NCI-H146 (cell line): Measurements from ENCODE around the gene MCC.
"Not testable (repeated sequence)": the region's sequence is repeated elsewhere in the genome, so short reads cannot be mapped to it uniquely, and the experiment has no call there.

Experiments
- DNase-seq: peaks from one replicate; lab custom pipeline; 2025; lab: John Stamatoyannopoulos, UW

Gene MCC

DNA sequence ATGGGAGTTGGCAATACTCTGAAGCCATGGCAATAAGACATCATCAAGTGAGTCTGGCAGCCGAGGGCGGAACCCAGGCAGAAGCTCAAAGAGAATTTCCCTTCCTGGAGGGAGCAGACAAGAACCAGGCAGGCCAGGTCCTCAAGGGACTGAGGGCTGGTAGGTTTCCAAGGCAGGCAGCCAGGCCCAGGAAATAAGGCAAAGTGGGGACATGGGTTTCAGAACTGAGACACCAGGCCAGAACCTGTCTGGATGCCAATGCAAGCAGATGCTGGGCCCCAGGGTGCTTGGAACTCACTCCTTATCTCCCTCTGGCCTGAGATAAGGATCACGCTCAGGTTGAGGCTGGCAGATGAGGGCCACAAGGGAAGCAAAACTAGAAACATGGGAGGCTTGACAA is 62.3 kb downstream of the MCC start:
- no peak for DNase-seq

DNA sequence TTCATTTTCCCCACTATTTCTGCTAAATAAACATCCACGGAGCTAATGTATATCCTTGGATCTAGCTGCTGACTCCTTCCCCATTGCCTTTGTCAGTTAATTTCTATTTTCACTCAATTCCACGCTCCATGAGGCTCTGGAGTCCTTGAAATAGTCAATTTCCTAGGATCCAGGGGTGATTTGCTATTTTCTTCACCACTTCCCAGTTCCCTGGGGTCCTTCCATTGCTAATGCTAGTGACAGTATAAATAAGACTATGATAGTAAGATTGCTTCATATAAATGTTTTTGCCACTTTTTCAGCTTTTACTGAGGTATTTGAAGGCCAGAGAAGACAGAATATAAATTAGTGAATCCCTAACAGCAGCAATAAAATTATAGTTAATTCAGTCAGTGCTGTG is 66.6 kb downstream of the MCC start:
- no peak for DNase-seq

DNA sequence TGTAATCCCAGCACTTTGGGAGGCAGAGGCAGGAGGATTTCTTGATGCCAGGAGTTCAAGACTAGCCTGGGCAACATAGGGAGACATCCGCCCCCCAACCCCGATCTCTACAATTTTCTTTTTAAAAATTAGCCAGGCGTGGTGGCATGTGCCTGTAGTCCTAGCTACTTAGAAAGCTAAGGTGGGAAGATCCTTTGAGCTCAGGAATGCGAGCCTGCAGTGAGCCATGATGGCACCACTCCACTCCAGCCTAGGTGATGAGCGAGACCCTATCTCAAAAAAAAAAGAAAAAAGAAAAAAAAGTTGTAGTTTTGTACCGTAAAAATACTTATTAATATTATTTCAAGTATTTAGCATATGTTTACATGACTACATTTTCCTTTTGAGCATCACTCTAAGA is 82.7 kb downstream of the MCC start:
- no peak for DNase-seq

DNA sequence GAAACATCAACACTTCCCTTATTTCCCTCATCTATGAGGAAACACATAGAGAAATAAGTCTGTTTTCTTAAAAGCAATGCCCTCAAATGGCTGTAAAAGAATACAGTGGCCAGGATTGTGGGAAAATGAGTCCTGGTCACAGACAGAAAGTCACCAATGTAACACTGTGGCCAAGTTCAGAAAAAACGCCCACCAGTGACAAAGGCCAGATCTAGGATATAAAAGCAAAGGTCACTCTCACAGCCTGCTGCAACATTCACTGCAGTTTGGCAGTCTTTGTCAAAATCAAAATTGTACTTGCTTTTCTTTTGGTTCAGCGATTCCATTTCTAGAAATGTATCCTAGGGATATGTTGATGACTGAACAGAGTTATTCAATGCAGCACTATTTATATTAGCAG is 84.0 kb downstream of the MCC start:
- DNase-seq = no peak

DNA sequence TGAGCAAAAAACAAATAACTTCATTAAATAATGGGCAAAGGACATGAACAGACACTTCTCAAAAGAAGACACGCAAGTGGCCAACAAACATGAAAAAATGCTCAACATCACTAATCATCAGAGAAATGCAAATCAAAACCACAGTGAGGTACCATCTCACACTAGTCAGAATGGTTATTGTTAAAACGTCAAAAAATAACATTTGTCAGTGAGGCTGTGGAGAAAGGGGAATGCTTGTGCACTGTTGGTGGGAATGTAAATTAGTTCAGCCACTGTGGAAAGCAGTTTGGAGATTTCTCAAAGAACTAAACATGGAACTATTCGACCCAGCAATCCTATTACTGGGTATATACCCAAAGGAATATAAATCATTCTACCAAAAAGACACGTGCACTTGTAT is 90.3 kb downstream of the MCC start:
- DNase-seq = not testable (repeated sequence)

DNA sequence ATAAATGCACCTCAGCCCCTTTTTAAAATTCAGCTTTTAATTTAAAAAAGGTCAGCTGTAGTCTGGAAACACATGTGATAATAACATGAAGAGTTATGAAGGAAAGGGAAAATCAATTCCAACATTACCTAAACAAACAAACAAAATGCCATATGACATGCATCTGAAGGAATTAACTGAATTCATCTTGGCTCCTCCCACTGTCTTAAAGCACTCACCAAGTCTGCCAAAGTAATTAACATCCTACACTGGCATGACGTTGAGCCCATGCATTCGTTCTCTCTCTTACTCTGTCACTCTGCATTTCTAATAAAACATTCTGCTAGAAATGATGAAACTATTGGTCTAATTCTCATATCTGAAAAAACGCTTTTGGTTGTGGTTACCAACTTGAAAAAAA is 91.2 kb downstream of the MCC start:
- DNase-seq = no peak

DNA sequence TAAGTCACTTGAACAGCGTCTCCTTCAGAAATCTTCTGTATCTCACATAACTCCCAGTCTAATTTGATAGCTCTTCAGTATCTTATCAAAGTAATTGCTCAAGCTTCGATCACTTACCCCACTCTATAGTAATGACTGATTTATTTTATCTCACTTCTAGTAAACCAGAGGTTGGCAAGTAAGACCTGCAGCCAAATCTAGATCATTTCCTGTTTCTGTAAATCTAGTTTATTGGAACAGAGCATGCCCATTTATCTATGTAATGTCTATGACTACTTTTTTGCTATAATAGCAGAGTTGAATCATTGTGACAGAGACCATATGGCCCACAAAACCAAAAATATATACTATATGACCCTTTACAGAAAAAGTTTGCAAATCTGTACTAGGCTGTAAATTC is 93.6 kb downstream of the MCC start:
- no peak for DNase-seq

DNA sequence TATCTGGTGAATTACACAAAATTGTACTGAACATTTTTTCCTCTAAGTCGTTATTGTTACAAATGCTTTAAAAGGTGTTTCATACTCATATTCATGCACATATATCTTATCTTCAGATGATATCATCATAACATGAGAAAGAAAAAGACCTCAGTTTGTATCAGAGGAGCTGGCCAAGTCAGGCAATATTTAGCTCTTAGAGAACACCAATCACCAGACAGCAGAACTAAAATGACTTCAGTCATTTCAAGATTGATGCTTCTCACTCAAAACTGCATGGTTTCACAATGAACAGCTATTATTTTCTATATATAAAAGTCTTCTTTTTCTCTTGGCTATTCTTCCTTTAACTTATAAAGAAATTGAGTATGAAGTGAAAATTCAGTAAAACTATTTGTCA is 98.0 kb downstream of the MCC start:
- no peak for DNase-seq

DNA sequence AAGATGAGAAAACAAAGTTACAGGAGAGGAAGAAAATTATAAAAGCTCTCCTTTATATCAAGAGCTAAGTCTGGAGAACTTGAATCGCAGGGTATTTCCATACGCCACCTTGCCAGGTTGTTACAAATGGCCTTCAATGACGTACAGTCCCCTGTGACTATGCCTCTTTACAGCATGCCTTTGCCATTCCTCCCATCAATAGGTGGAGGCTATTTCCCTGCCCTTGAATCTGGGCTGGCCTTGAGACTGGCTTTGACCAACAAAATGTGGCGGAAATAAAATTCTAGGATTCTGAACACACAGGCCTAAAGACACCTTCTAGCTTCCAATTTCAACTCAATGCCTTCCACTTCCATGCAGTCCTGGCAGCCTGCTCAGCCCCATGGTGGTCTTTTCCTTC is 99.1 kb downstream of the MCC start:
- no peak for DNase-seq

DNA sequence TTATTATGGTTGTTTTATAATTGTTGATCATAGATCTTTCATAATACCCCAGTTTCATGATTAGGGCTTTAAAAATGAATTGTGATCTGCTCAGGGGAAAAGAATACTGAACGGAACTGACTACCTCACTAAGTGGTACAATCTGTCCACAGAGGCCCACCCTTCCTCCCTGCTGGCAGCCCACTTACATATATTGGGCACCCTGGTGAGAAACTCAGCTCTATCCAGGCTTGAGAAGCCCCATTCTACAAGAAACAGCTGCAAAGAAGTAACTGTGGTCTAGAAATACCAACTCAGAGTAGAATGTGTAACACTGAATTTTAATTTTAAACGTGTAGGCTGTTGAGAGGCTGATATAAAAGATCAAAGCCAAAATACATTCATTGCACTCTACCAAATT is 100.4 kb downstream of the MCC start:
- DNase-seq = no peak

DNA sequence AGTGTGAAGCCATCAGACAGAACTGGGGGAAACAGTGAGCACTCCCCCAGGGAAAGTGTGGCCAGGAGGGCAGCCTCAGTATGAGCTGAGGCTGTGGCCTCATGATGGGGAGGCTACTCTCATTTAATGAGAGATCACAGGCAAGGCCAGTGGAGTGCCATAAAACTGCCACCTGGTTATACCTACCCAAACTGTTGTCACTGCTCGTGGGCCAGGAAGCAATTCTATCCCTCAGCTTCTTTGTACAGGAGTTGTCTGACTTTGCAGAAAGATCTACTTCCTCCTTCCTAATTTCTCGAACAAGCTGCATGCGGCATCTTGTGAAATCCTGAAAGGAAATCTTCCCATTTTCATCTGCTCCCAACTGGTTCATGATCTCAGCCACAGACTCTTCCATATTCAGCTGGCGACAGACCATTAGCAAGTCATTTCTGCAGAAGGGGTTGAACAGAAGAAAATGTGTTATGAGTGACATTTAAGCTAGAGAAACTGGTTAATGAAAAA is 103.4 kb downstream of the MCC start:
- DNase-seq = no peak

DNA sequence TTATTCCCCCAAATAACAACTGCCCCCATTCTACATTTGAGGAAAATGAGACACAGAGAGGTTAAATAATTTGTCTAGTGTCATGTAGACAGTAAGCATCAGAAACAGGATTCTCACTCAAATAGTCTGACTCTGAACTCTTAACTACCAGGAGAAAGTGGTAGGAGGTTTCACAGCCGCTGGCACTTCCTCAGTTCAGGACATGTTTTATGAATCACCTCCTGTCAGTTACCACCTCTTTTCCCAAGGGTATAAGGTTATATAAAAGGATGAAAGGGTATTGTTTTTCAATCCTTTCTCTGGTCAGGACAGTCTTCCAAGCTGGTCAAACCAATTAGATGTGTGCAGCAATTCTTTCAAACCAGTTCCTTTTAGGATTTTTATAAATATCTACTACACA is 105.5 kb downstream of the MCC start:
- DNase-seq = no peak

DNA sequence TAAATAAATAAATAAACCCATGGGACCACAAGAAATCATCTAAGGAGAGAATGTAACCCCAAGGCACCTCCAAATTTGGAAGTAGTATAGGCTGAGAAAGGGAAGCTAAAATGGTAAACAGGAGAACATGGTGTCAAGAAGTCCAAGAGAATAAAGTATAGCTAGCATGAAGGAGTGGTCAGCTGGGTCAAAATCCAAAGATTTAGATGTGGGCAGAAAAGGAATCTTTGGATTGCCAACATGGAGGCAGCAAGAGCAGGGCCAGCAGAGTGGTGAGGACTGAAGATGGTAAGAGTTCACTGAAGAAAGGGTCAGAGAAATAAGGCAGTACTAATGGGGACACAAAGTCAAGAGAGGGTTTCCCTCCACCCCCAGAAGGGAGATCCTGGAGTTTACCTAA is 106.5 kb downstream of the MCC start:
- no peak for DNase-seq

DNA sequence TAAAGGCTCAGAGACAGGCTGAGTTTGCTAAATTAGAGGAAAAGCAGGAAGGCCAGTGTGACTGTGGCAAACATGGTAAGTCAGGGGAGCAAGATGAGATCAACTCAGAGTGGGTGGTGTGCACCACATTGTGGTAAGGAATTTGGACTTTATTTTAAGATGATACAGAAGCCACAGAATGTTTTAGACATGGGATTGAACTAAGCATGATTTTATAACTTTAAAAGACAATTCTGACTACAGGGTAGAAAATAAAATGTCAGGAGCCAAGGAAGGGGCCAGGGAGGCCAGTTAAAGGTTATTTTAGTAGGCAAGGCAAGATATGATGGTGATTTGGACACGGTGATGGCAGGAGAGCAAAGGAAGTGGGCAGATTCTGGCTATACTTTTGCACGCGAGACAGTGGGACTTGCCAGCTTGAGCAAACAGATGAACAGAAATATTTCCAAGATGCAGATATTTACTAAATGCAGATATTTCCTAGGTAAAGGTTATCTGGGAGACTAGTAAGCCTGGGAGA is 107.4 kb downstream of the MCC start:
- no peak for DNase-seq

DNA sequence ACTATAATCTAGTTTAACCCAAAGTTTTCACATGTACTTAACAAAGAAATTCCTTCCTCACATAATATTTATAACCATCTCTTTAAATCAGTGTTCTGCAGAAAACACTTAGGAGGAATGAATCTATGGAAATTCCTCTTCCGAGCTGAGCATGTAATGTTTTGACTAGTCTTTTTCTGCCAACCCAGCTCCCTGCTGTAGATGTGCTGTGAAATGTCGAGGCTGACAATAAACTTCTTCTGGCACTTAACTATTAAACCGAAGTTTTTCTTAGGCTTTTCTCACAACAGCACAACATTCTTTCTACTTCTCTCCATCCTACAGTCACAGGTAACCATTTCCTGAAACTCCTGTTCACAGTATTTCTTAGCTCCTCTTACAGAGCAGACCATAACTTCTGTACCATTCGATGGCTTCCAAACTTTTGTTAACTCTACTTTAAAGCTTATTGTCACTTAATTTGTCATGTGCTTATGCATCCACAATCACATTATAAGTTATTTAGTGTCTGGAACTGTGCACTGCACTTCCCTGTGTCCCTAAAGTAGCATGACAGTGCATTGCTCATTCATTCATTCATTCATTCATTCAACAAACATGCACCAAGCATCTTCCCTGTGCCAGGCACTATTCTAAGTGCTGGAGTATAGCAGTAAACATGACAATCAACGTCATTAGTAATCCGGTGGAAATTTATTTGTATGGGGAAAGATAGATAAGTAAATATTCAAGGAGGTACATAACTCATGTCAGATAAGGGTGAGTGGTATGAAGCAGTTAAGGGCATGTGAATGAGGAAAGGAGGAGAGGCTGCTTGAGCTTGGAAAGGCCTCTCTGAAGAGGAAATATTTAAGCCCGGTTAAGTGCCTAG is 108.1 kb downstream of the MCC start:
- no peak for DNase-seq

DNA sequence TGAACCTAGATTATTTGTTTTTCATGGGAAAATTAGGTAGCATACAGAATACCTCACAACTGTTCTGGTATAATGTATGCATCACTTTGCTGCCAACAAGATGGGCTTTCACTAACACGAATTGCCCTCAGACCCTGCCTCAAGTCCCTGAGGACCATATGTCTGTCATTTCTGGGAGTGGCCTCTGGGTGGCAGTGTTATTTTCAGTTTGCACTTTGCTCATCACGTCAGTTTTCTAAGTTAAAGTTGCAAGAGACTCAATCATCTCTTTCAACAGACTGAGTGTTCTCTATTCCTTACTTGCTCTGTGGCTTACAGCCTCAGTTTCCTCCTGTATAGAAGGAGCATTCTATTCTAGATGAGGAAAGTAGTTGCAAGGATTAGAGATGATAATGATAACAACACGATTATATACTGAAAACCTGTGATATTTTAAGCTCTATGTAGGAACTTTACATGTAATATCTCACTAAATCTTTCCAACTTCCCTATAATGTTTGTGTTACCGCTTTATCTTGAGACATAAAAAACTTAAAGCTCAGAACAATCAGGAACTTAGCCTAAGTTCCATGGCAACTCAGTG is 109.2 kb downstream of the MCC start:
- DNase-seq = peak; percentile 56

DNA sequence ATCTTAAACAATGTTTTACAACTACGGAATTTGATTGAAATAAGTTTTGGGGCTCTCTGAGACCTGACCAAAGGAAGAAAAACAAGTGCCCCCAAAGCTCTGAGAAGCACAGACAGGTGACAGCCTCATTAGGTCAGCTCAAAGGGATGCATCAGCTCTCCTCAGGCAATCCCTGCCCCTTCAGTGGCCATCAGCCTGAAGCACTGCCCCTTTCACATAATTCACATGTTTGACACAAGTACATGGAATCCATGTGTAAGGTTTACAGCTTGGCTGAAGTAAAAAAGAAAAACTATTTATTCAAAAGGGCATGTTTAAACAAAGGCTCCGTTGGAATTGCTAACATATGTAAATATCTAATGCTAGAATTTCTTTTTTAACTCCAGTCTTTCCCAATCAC is 109.7 kb downstream of the MCC start:
- DNase-seq = no peak

DNA sequence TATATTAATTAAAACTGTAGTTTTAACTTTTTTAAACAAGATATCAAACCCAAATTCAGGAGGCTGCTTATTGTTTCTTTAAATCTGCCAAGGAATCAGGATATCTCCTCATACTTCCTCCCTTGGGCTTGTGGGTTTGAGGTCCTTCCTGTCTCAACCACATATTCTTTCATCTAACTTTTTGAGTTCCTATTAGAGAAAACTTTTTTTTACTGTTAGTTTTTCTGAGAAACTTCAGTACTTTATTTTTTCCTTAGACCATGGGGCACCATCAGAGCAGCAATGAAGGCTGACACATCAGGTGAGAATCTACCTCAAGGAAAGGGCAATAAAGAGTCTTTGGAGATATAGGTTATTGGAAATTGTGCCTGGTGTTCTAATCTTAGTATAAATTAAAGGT is 110.2 kb downstream of the MCC start:
- no peak for DNase-seq

DNA sequence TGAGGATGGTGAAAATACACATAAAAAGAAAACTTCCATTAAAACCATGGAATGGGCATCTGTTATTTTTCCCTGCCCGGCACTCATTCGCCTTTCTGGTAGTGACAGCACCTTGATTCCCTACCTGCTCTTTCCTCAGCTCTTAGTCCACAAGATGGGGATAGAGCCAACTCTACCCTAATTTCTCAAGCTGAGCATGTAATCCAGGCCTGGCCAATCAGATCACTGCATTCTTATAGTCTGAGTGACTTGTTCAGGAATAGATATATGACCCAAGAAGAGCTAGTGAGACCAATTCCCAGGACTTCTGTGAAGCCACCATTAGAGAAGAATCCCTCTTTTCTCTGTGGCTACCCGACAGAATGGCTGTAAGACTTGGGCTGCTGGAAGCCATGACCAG is 111.6 kb downstream of the MCC start:
- no peak for DNase-seq

DNA sequence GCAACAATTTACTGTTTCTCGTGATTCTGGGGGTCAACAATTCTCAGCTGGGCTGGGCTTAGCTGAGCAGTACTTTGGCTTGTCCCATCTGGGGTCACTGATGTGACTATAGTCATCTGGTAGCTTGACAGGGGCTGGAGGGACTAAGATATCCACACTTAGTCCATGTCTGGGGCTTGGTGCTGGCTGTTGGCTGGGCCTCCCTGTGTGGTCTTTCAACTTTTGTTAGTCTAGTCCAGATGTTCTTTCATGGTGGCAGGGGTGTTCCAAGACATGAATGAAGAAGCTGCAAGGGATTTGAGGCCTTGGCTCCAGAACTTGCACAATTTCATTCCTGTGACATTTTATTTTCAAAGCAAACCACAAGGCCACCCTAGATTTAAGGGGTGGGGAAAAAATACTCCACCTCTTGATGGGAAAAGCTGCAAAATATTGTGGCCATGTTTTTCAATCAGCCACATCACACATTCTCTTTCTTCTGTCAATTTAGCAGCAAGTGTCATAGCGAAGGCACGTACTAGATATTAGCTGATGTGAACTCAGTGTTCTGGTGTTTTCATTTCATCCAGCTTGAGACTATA is 112.7 kb downstream of the MCC start:
- no peak for DNase-seq

DNA sequence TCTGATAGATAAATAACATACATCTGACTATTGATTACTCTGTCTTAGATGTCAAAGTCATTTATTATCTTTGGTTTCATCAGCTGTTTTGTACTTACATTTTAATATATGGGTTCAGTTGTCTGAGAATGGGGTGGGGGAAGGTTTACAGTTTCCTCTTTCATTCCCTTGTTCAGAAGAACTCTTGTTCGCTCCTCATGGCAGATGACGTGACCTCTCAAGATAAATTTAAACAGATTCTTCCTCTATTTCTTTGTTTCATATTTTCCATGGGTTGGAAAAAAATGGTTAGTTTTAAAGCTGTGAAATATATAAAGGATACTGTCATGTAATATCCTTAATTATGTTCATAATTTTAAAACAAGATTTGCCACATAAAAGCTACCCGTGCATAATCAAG is 114.8 kb downstream of the MCC start:
- no peak for DNase-seq

DNA sequence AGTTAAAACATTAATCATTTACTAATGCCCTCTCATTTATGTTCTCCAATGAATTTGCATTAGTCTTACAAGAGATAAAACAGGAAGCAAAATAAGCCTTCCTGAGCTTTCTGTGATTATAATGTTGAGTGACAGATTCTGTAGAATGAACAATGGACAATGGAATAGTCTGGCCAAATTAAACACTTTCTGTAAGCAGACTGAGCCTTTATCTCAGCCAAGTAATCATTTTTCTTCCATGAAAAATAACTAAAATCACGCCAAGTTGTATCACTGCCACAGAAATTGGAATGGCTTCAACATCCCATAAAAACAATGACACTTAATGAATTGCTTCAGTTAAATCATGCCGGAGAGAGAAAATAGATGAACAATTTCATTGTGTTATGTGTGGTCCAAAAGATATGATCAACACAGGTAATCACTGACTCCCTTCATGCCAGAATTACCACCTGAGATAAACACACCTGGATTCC is 116.5 kb downstream of the MCC start:
- DNase-seq = no peak

DNA sequence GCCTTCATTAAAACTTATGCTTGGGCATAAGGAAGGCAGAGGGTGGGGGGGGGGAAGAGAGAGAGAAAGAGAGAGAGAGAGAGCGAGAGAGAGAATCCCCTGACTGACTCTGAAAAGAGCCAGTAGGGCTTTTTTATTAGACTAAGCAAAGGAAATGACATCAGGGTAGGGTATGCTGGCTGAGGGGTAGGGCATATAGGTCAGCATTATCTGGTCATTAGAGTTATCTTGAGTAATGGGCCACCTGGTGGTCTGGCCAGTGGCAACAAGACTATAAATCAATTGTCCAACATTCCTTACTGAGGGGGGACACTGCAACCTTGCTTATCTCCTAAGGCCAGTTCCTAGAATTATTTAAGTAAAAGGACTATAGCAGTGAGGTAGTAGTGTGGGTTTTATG is 120.7 kb downstream of the MCC start:
- DNase-seq = no peak
